Measurements from ENCODE around the gene PAK6.

The PAK6 gene

GRCh38 chr15:40256638-40257235 is 17.9 kb downstream of the PAK6 start:
- no peak for FAIRE-seq

- FAIRE-seq: no peak
Observed at GRCh38 chr15:40257656-40258450, 19.0 kb downstream of the PAK6 start.

- FAIRE-seq: no peak
Observed at GRCh38 chr15:40258544-40258943, 19.7 kb downstream of the PAK6 start.

- no peak for FAIRE-seq
Observed at GRCh38 chr15:40259021-40259420, 20.2 kb downstream of the PAK6 start.

- no peak for FAIRE-seq
Observed at GRCh38 chr15:40263024-40263754, 24.3 kb downstream of the PAK6 start.

GRCh38 chr15:40264321-40265153 is 25.7 kb downstream of the PAK6 start:
- no peak for FAIRE-seq

- no peak for FAIRE-seq
Observed at GRCh38 chr15:40265355-40265754, 26.5 kb downstream of the PAK6 start.

GRCh38 chr15:40265875-40266274 is 27.0 kb downstream of the PAK6 start:
- no peak for FAIRE-seq

- FAIRE-seq: no peak
Observed at GRCh38 chr15:40266828-40267304, 28.0 kb downstream of the PAK6 start.

GRCh38 chr15:40267670-40268069 is 28.8 kb downstream of the PAK6 start:
- FAIRE-seq: no peak

- no peak for FAIRE-seq
Observed at GRCh38 chr15:40269604-40270003, 30.7 kb downstream of the PAK6 start.

GRCh38 chr15:40270246-40270995 is 31.6 kb downstream of the PAK6 start:
- no peak for FAIRE-seq

- no peak for FAIRE-seq
Observed at GRCh38 chr15:40271685-40272484, 33.0 kb downstream of the PAK6 start.

- FAIRE-seq: no peak
Observed at GRCh38 chr15:40272485-40273056, 33.7 kb downstream of the PAK6 start.

GRCh38 chr15:40273428-40273827 is 34.6 kb downstream of the PAK6 start:
- no peak for FAIRE-seq

GRCh38 chr15:40274350-40275274 is 35.7 kb downstream of the PAK6 start:
- peak; percentile 92 for FAIRE-seq

- no peak for FAIRE-seq
Observed at GRCh38 chr15:40275523-40275922, 36.7 kb downstream of the PAK6 start.

GRCh38 chr15:40275954-40276353 is 37.1 kb downstream of the PAK6 start:
- FAIRE-seq: no peak

- no peak for FAIRE-seq
Observed at GRCh38 chr15:40276927-40277326, 38.1 kb downstream of the PAK6 start.

GRCh38 chr15:40277471-40277870 is 38.6 kb downstream of the PAK6 start:
- FAIRE-seq: no peak
